Smooth muscle cell (in vitro differentiated cells): ENCODE data around the gene RASA4. TPM values are rescaled to one million over a fixed set of nuclear protein-coding genes. Genes with fewer than 3 reads are reported as not detected.
A peak's percentile ranks its signal among the peaks of the same experiment; 100 is the strongest.
"Not testable (repeated sequence)": the region's sequence is repeated elsewhere in the genome, so short reads cannot be mapped to it uniquely, and the experiment has no call there.

Experiments
- DNase-seq: peaks from one replicate; lab custom pipeline; 2025; ENCODE audit not compliant: unreplicated experiment; lab: John Stamatoyannopoulos, UW
- H2AFZ ChIP-seq: fragments of 200-600 bp; sonication (generic); 2 replicates; pipeline ENCODE4 v1.6.0; 2016; ENCODE audit warnings: antibody characterized with exemption, low read depth, mild to moderate bottlenecking
- H3F3A ChIP-seq: fragments of 200-600 bp; sonication (generic); 2 replicates; pipeline ENCODE4 v1.6.0; 2017; ENCODE audit warnings: antibody characterized with exemption, low read depth
- H3K27ac ChIP-seq: fragments of 200-600 bp; sonication (generic); 2 replicates; pipeline ENCODE4 v1.5.1; 2016; ENCODE audit warnings: low read depth, mild to moderate bottlenecking
- H3K27me3 ChIP-seq: fragments of 200-600 bp; sonication (generic); 2 replicates; pipeline ENCODE4 v1.6.1; 2016; ENCODE audit warnings: low read depth, mild to moderate bottlenecking
- H3K36me3 ChIP-seq: fragments of 200-600 bp; sonication (generic); 2 replicates; pipeline ENCODE4 v1.5.1; 2016; ENCODE audit warnings: low read depth
- H3K4me1 ChIP-seq: fragments of 200-600 bp; sonication (generic); 2 replicates; pipeline ENCODE4 v1.5.1; 2016; ENCODE audit warnings: low read depth
- H3K4me2 ChIP-seq: fragments of 200-600 bp; sonication (generic); 2 replicates; pipeline ENCODE4 v1.6.0; 2016; ENCODE audit warnings: mild to moderate bottlenecking
- H3K4me3 ChIP-seq: fragments of 200-600 bp; sonication (generic); 2 replicates; pipeline ENCODE4 v1.5.1; 2016; ENCODE audit warnings: mild to moderate bottlenecking
- H3K79me2 ChIP-seq: fragments of 200-600 bp; sonication (generic); 2 replicates; pipeline ENCODE4 v1.6.0; 2016; ENCODE audit warnings: low read depth, mild to moderate bottlenecking
- H3K9ac ChIP-seq: fragments of 200-600 bp; sonication (generic); 2 replicates; pipeline ENCODE4 v1.6.0; 2016; ENCODE audit warnings: low read depth
- H3K9me3 ChIP-seq: fragments of 200-600 bp; sonication (generic); replicated peaks from 2 replicates; pipeline ENCODE4 v1.5.1; 2016; ENCODE audit warnings: low read depth
- H4K20me1 ChIP-seq: fragments of 200-600 bp; sonication (generic); 2 replicates; pipeline ENCODE4 v1.6.0; 2016; ENCODE audit warnings: low read depth
- WGBS: methylation state at CpG from one replicate; pipeline ENCODE4 v1.1.7; 2016; ENCODE audit warnings: low lambda C conversion rate; 5-methylcytosine and 5-hydroxymethylcytosine counted together
- polyA plus RNA-seq: library from polyadenylated mRNA; unstranded; fragments of >200 nt; fragmentation: Nextera tagmentation; extraction: Ambion mirVana; gene quantifications from 2 replicates; pipeline ENCODE4 v1.2.1, GENCODE V29; 2016
- total RNA-seq: library from RNA; depleted of rRNA; stranded (reverse); fragments of >200 nt; gene quantifications from 2 replicates; pipeline ENCODE4 v1.2.3, GENCODE V29; 2014
- TF ChIP-seq, protein P1 (sequence below): fragments of 200-600 bp; sonication (generic); IDR thresholded peaks from 2 replicates; pipeline ENCODE4 v1.5.1; 2017; ENCODE audit warnings: borderline replicate concordance, mild to moderate bottlenecking, antibody characterized with exemption; ENCODE audit not compliant: insufficient read depth, poor library complexity, severe bottlenecking

The RASA4 gene
- total and polyA plus RNA-seq, 2 experiments from 2014 or later, result 6.9 to 12.2 TPM

GRCh38 chr7:102576363-102576762 lies 40.2 kb downstream of the RASA4 start:
- not testable (repeated sequence) for H3K4me1 ChIP-seq, H3K27me3 ChIP-seq, H4K20me1 ChIP-seq, H3K4me2 ChIP-seq, H3K36me3 ChIP-seq, H3K79me2 ChIP-seq, H3F3A ChIP-seq, H3K9me3 ChIP-seq, H3K9ac ChIP-seq, H3K4me3 ChIP-seq, DNase-seq, H2AFZ ChIP-seq, H3K27ac ChIP-seq
- no CpG with 5 or more reads among the region's 3 CpGs for WGBS

- H2AFZ ChIP-seq, H3F3A ChIP-seq, H3K4me3 ChIP-seq, DNase-seq, H3K9me3 ChIP-seq, H3K79me2 ChIP-seq, H3K27me3 ChIP-seq, H3K4me2 ChIP-seq, H4K20me1 ChIP-seq, H3K27ac ChIP-seq, H3K9ac ChIP-seq, H3K4me1 ChIP-seq, H3K36me3 ChIP-seq: not testable (repeated sequence)
- WGBS, result no CpG with 5 or more reads among the region's 6 CpGs
Measured at GRCh38 chr7:102574607-102575006, 41.9 kb downstream of the RASA4 start.

- H2AFZ ChIP-seq, result not testable (repeated sequence)
- under 1% methylated on average over 35 of the region's 64 CpGs for WGBS
Measured at GRCh38 chr7:102572261-102573239, 44.0 kb downstream of the RASA4 start, which contains the start of gene POLR2J3. Gene POLR2J3, minus strand, starts transcription at chr7:102572583. Its CDS starts 62 bp downstream, at chr7:102572521.

DNA sequence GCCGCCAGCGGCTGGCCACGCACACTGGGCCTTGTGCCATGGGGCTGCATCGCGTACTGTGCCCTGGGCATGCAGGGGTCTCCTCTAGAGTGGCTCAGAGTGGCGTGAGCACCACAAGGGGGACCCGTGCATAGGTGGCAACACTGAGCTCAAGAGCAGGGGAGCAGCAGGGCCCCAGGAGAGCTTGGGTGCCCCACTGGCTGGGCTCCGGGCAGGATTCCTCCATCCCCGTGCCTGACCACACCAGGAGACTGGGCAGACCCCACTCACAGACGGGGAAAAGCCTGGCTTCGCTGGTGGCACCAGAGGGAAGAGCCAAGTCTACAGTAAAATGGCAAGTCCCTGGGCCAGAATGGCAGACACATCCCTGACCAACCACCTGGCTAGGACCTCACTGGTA lies 47.9 kb downstream of the RASA4 start:
- H3K27me3 ChIP-seq, H3K4me1 ChIP-seq, H3K36me3 ChIP-seq, H3F3A ChIP-seq, H3K4me2 ChIP-seq, DNase-seq, H3K9me3 ChIP-seq, H2AFZ ChIP-seq, H4K20me1 ChIP-seq, H3K79me2 ChIP-seq, H3K27ac ChIP-seq, H3K9ac ChIP-seq, H3K4me3 ChIP-seq: not testable (repeated sequence)
- WGBS, result 100% methylated on average over 3 of the region's 11 CpGs

More at GRCh38 chr7:102572261-102573239, 44.0 kb downstream of the RASA4 start, which contains the start of gene POLR2J3:
- DNase-seq, H3K9me3 ChIP-seq, H3K4me1 ChIP-seq, H4K20me1 ChIP-seq, H3K79me2 ChIP-seq, H3K27me3 ChIP-seq, H3K9ac ChIP-seq, H3F3A ChIP-seq, H3K36me3 ChIP-seq, H3K27ac ChIP-seq: not testable (repeated sequence)
- TF ChIP-seq, protein P1, sequence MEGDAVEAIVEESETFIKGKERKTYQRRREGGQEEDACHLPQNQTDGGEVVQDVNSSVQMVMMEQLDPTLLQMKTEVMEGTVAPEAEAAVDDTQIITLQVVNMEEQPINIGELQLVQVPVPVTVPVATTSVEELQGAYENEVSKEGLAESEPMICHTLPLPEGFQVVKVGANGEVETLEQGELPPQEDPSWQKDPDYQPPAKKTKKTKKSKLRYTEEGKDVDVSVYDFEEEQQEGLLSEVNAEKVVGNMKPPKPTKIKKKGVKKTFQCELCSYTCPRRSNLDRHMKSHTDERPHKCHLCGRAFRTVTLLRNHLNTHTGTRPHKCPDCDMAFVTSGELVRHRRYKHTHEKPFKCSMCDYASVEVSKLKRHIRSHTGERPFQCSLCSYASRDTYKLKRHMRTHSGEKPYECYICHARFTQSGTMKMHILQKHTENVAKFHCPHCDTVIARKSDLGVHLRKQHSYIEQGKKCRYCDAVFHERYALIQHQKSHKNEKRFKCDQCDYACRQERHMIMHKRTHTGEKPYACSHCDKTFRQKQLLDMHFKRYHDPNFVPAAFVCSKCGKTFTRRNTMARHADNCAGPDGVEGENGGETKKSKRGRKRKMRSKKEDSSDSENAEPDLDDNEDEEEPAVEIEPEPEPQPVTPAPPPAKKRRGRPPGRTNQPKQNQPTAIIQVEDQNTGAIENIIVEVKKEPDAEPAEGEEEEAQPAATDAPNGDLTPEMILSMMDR, result peak; percentile 31
- Histone ChIP-seq H3K4me3 (peak within 1 kb of the TSS; percentile 56), H3K4me2 (peak within 1 kb of the TSS; percentile 44)

- H3K4me1 ChIP-seq, H3K4me3 ChIP-seq, H3K79me2 ChIP-seq, H4K20me1 ChIP-seq, H3K36me3 ChIP-seq, H3K9me3 ChIP-seq, H3F3A ChIP-seq, H3K4me2 ChIP-seq, H3K27me3 ChIP-seq, H2AFZ ChIP-seq, H3K9ac ChIP-seq, H3K27ac ChIP-seq, DNase-seq: not testable (repeated sequence)
- no CpG with 5 or more reads among the region's 6 CpGs for WGBS
Measured at GRCh38 chr7:102550808-102551422, 65.6 kb downstream of the RASA4 start, which contains the start of gene SPDYE2. Gene SPDYE2, plus strand, starts transcription at chr7:102551226. Its CDS starts 2,030 bp downstream, at chr7:102553256.

GRCh38 chr7:102546353-102546752 lies 70.2 kb downstream of the RASA4 start:
- not testable (repeated sequence) for H3K27me3 ChIP-seq, H3K9me3 ChIP-seq, H3K4me3 ChIP-seq, H3K4me2 ChIP-seq, H3K9ac ChIP-seq, H3F3A ChIP-seq, H3K4me1 ChIP-seq, H3K79me2 ChIP-seq, H2AFZ ChIP-seq, H4K20me1 ChIP-seq, DNase-seq, H3K27ac ChIP-seq, H3K36me3 ChIP-seq
- no CpG with 5 or more reads among the region's 6 CpGs for WGBS

DNA sequence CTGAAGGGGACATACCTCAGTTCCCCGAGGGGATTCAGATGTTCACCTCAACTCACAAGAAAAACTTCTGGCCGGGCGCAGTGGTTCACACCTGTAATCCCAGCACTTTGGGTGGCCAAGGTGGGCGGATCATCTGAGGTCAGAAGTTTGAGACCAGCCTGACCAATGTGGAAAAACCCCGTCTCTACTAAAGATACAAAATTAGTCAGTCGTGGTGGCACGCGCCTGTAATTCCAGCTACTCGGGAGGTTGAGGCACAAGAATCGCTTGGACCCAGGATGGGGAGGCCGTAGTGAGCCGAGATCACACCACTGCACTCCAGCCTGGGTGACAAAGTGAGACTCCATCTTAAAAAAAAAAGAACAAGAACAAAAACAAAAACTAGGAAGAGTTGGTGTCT lies 71.3 kb downstream of the RASA4 start:
- not testable (repeated sequence) for H3K36me3 ChIP-seq, H2AFZ ChIP-seq, DNase-seq, H3K4me3 ChIP-seq, H4K20me1 ChIP-seq, H3K27me3 ChIP-seq, H3K27ac ChIP-seq, H3K79me2 ChIP-seq, H3K9me3 ChIP-seq, H3K4me1 ChIP-seq, H3F3A ChIP-seq, H3K9ac ChIP-seq, H3K4me2 ChIP-seq
- 100% methylated on average over 8 of the region's 12 CpGs for WGBS
